HepG2 (cell line): Measurements from ENCODE around the gene APOC4. TPM values are rescaled to one million over a fixed set of nuclear protein-coding genes. Genes with fewer than 3 reads are reported as not detected.

Source experiments
- ATAC-seq: fragments of 200-7000 bp; cut with Tn5 transposase; 3 replicates; pipeline ENCODE4 v1.9.1; 2020; ENCODE audit warnings: mild to moderate bottlenecking, moderate library complexity
- BruUV-seq: library from RNA; stranded (reverse); fragments of 400-500 nt; replicated peaks from 2 replicates; lab custom pipeline; 2021; lab: Mats Ljungman, UMichigan
- CTCF ChIA-PET: fragments of 300-600 bp; formaldehyde crosslinking; extraction: SDS; loops from one replicate; lab custom pipeline; 2021; ENCODE audit warnings: low total read pairs, inconsistent platforms, low intra/inter-chr PET ratio; lab: Yijun Ruan, JAX
- POLR2A ChIA-PET: fragments of 350-600 bp; sonication (Branson Sonifier 250); formaldehyde crosslinking; loops from one replicate; lab custom pipeline; 2020; ENCODE audit warnings: antibody characterized with exemption, inconsistent platforms; lab: Yijun Ruan, JAX
- DNase-seq: peaks from one replicate; pipeline ENCODE4 v3.0.0-alpha.2; 2015; ENCODE audit warnings: low spot score
- FAIRE-seq: peaks from 3 replicates; lab custom pipeline; 2011; peaks lifted over from hg19 to GRCh38; lab: Jason Lieb, UNC
- H2AFZ ChIP-seq: one replicate; pipeline ENCODE4 v1.6.1; 2011; ENCODE audit warnings: low read length, inconsistent platforms
- H3K27ac ChIP-seq: fragments of 300-600 bp; 3 replicates; pipeline ENCODE4 v1.8.0; 2011; ENCODE audit warnings: mixed run types, mild to moderate bottlenecking, mixed read lengths, low read length, inconsistent platforms; ENCODE audit not compliant: insufficient read depth; ENCODE audit errors: extremely low read length
- H3K27me3 ChIP-seq, 2 experiments: fragments of 200-600 bp in 1 of 2; 2 replicates in 1 of 2; 3 replicates in 1 of 2; pipeline versions ENCODE4 v1.6.0 to v1.8.0; 2011; ENCODE audit warnings: low read length in 2 of 2, mild to moderate bottlenecking in 2 of 2, moderate library complexity in 2 of 2, inconsistent platforms in 1 of 2; ENCODE audit not compliant: insufficient read depth in 2 of 2, control insufficient read depth in 1 of 2
- H3K36me3 ChIP-seq, 2 experiments: fragments of 200-600 bp in 1 of 2; replicated peaks in 1 of 2; 2 replicates in 1 of 2; 3 replicates in 1 of 2; pipeline versions ENCODE4 v1.5.1 to v1.8.0; 2011; ENCODE audit warnings: low read length in 2 of 2, inconsistent platforms in 1 of 2; ENCODE audit not compliant: insufficient read depth in 2 of 2, control insufficient read depth in 1 of 2
- H3K4me1 ChIP-seq: 2 replicates; pipeline ENCODE4 v1.5.1; 2012; ENCODE audit warnings: low read length, inconsistent platforms; ENCODE audit not compliant: insufficient read depth
- H3K4me2 ChIP-seq: 2 replicates; pipeline ENCODE4 v1.6.0; 2011; ENCODE audit warnings: low read depth, low read length, inconsistent platforms
- H3K4me3 ChIP-seq, 3 experiments: fragments of 200-600 bp in 1 of 3; sonication (generic), shearing (Covaris generic) in 1 of 3; replicated peaks in 1 of 3; 2 replicates each; pipeline ENCODE4 v1.5.1; 2011 to 2016; ENCODE audit warnings: low read length in 3 of 3, inconsistent platforms in 2 of 3, low read depth in 2 of 3, mild to moderate bottlenecking in 2 of 3, control low read depth in 1 of 3, mixed read lengths in 1 of 3; ENCODE audit not compliant: insufficient read depth in 1 of 3
- H3K79me2 ChIP-seq: one replicate; pipeline ENCODE4 v1.6.1; 2011; ENCODE audit warnings: low read length, inconsistent platforms; ENCODE audit not compliant: insufficient read depth
- H3K9ac ChIP-seq: 2 replicates; pipeline ENCODE4 v1.6.0; 2011; ENCODE audit warnings: mild to moderate bottlenecking, low read depth, low read length, inconsistent platforms; ENCODE audit not compliant: insufficient read depth
- H3K9me3 ChIP-seq: 2 replicates; pipeline ENCODE4 v1.5.1; 2012; ENCODE audit warnings: mild to moderate bottlenecking, low read length
- H4K20me1 ChIP-seq: 2 replicates; pipeline ENCODE4 v1.6.0; 2011; ENCODE audit warnings: inconsistent platforms, mild to moderate bottlenecking, low read length, moderate library complexity; ENCODE audit not compliant: insufficient read depth
- ADNP ChIP-seq: sonication (generic); formaldehyde crosslinking; IDR thresholded peaks from 2 replicates; pipeline ENCODE4 v1.4.0; 2020; ENCODE audit warnings: missing genetic modification reagents
- ASH2L ChIP-seq: fragments of 300-600, 200-600 bp; sonication (generic); IDR thresholded peaks from 2 replicates; pipeline ENCODE4 v1.7.0; 2017; ENCODE audit warnings: low read depth, mild to moderate bottlenecking, moderate library complexity, mixed read lengths, low read length; ENCODE audit not compliant: insufficient read length
- CHD4 ChIP-seq: fragments of 200-600 bp; sonication (generic); IDR thresholded peaks from 2 replicates; pipeline ENCODE4 v1.7.0; 2017; ENCODE audit warnings: mild to moderate bottlenecking, low read length, borderline replicate concordance
- GZF1 ChIP-seq: sonication (generic); formaldehyde crosslinking; IDR thresholded peaks from 2 replicates; pipeline ENCODE4 v1.5.1; 2020; ENCODE audit warnings: mild to moderate bottlenecking, missing genetic modification reagents
- MXD3 ChIP-seq: IDR thresholded peaks from 2 replicates; pipeline ENCODE4 v1.6.1; 2016; ENCODE audit warnings: mild to moderate bottlenecking, missing biosample characterization, missing genetic modification reagents
- MZF1 ChIP-seq: sonication (generic); formaldehyde crosslinking; IDR thresholded peaks from 2 replicates; pipeline ENCODE4 v1.8.1; 2023; ENCODE audit warnings: mild to moderate bottlenecking, missing genetic modification reagents, borderline replicate concordance
- NFE2 ChIP-seq: sonication (generic); formaldehyde crosslinking; IDR thresholded peaks from 2 replicates; pipeline ENCODE4 v1.4.0; 2020; ENCODE audit warnings: missing genetic modification reagents
- RXRB ChIP-seq: IDR thresholded peaks from 2 replicates; pipeline ENCODE4 v1.6.1; 2016; ENCODE audit warnings: borderline replicate concordance, missing genetic modification reagents, missing compliant biosample characterization
- XRCC5 ChIP-seq: fragments of 200-400 bp; formaldehyde crosslinking; optimal IDR thresholded peaks from 2 replicates; pipeline ENCODE3; 2017; ENCODE audit warnings: mild to moderate bottlenecking, low read length
- ZBTB21 ChIP-seq: sonication (generic); formaldehyde crosslinking; IDR thresholded peaks from 2 replicates; pipeline ENCODE4 v1.4.0; 2020; ENCODE audit warnings: missing genetic modification reagents
- ZFP62 ChIP-seq: sonication (generic); formaldehyde crosslinking; IDR thresholded peaks from 2 replicates; pipeline ENCODE4 v1.4.0; 2020; ENCODE audit warnings: missing genetic modification reagents
- ZNF251 ChIP-seq: sonication (generic); formaldehyde crosslinking; IDR thresholded peaks from 2 replicates; pipeline ENCODE4 v1.9.0; 2021; ENCODE audit warnings: mild to moderate bottlenecking, missing genetic modification reagents
- ZNF512 ChIP-seq: sonication (generic); formaldehyde crosslinking; IDR thresholded peaks from 2 replicates; pipeline ENCODE4 v1.4.0; 2020; ENCODE audit warnings: mild to moderate bottlenecking, missing genetic modification reagents
- WGBS: methylation state at CpG from one replicate; pipeline ENCODE4 v1.1.6; 2017; ENCODE audit warnings: low lambda C conversion rate; 5-methylcytosine and 5-hydroxymethylcytosine counted together
- in situ Hi-C: cut with HindIII; loops from 2 replicates; pipeline ENCODE4 v1.10.0; 2017; ENCODE audit warnings: low pct_unique_long_range_greater_than_20kb; ENCODE audit not compliant: extremely low pct_ligation_motif_present
- intact Hi-C: fragments of 100-400 bp; cut with micrococcal nuclease; formaldehyde crosslinking; loops from one replicate; pipeline ENCODE4 v1.10.0; 2022; ENCODE audit not compliant: unreplicated experiment
- polyA plus RNA-seq, 8 experiments: library from polyadenylated mRNA; depleted of rRNA in 3 of 8; stranded (reverse) in 7 of 8; unstranded in 1 of 8; fragments of >200 nt; fragmentation: Illumina TruSeq in 4 of 8; extraction: Trizol in 4 of 8; gene quantifications; 2 replicates each; pipeline versions ENCODE4 v1.2.1 to v1.2.3, GENCODE V29; 2011 to 2016; ENCODE audit warnings: low read depth in 4 of 8, missing spikeins in 1 of 8, mixed read lengths in 1 of 8; ENCODE audit not compliant: insufficient read depth in 1 of 8
- total RNA-seq, 5 experiments: library from RNA; depleted of rRNA; stranded (reverse); fragments of >200 nt; fragmentation: Illumina TruSeq; extraction: Trizol; gene quantifications; 2 replicates each; pipeline ENCODE4 v1.2.3, GENCODE V29; 2016; ENCODE audit warnings: low read depth in 1 of 5
- TF ChIP-seq, protein P1 (sequence below): sonication (generic); formaldehyde crosslinking; IDR thresholded peaks from 2 replicates; pipeline ENCODE4 v1.8.1; 2023; ENCODE audit warnings: mild to moderate bottlenecking, missing genetic modification reagents

APOC4 gene
- total and polyA plus RNA-seq, 2 of the 13 experiments (the other 11 are each of a cell fraction or from before 2014, with no cell fraction given): 0.46 TPM; not detected in 1

- H3K4me1 ChIP-seq: no peaks in the 10 kb centered on the region
- H3K36me3 ChIP-seq: peaks cover 14 to 39% of the 10 kb centered on the region in 2 experiments; a peak in 4 of 5 replicates
- H3K27me3 ChIP-seq: no peaks in the 10 kb centered on the region
- in situ Hi-C loops: no loop called here
- H3K79me2 ChIP-seq: no peaks in the 10 kb centered on the region
- ChIA-PET CTCF (no interaction called here), POLR2A (no interaction called here)
- H4K20me1 ChIP-seq: no peaks in the 10 kb centered on the region
- DNase-seq (no peak), ATAC-seq (no peak), FAIRE-seq (no peak)
- no peak overlapping the region for H2AFZ ChIP-seq
- TF ChIP-seq RXRB (no peak), ZNF512 (CRISPR knock-in tag) (no peak), ZNF251 (CRISPR knock-in tag) (no peak), ZBTB21 (CRISPR knock-in tag) (no peak), GZF1 (CRISPR knock-in tag) (no peak), MXD3 (CRISPR knock-in tag) (no peak), ADNP (CRISPR knock-in tag) (no peak), ASH2L (no peak), ZFP62 (CRISPR knock-in tag) (no peak), MZF1 (CRISPR knock-in tag) (no peak), CHD4 (no peak), XRCC5 (no peak), NFE2 (CRISPR knock-in tag) (no peak)
- TF ChIP-seq, protein P1, sequence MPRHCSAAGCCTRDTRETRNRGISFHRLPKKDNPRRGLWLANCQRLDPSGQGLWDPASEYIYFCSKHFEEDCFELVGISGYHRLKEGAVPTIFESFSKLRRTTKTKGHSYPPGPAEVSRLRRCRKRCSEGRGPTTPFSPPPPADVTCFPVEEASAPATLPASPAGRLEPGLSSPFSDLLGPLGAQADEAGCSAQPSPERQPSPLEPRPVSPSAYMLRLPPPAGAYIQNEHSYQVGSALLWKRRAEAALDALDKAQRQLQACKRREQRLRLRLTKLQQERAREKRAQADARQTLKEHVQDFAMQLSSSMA (CRISPR knock-in tag): no peak
- no CpG with 5 or more reads among the region's 4 CpGs for WGBS
- no peaks in the 10 kb centered on the region for H3K9me3 ChIP-seq
- no peak overlapping the region for H3K4me3 ChIP-seq
- no TSS peak for BruUV-seq
- H3K9ac ChIP-seq: no peak overlapping the region
- intact Hi-C loops: no loop called here
- no peak overlapping the region for H3K4me2 ChIP-seq
- no peak overlapping the region for H3K27ac ChIP-seq
Observed at GRCh38 chr19:44968670-44969069, 26.6 kb downstream of the APOC4 start.
